MV-4-11 (cell line): ENCODE data around the gene HAO1.
"Not testable (repeated sequence)": the region's sequence is repeated elsewhere in the genome, so short reads cannot be mapped to it uniquely, and the experiment has no call there.

Experiments
- DNase-seq: peaks from one replicate; lab custom pipeline; 2025; lab: John Stamatoyannopoulos, UW

Gene HAO1

DNA sequence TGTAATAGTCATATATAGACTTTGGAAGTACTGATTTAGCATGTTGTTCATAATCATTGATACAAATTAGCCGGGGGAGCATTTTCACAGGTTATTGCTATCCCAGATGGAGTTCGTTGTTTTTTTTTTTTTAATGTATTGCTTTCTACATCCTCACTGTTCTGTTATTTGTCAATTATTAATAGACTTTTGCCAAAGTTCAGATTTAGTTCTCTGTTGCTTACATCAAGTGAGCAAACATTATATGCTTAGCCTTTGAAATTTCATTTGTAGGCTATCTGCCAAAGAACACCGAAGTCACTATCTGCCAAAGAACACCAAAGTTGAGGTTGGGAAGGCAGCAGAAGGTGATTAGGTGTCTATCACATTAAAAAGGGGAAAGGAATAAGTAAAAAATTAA, at the start of gene HAO1:
HAO1 (minus strand) TSS at position 118 of the 400 bp plus-strand sequence; CDS start at position 82, 36 bp downstream.
- no peak for DNase-seq

DNA sequence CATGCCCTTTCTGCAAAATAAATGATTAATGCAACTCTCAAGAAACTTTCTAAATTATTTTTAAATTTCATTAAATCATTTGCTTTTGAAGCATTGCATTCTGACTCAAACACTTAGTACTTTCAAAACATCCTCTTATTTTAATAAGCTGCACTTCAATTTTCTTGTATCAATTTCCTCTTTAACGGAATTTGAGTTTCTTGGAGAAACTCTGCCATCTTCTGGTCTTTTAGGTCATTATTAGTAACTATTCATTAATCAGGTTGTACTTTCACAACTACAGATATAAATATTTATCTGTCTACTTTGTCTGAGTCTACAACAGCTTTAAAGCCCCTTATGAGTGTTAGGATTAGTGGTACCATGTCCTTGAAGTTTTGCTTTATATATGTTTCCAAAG, 49.1 kb upstream of the HAO1 start:
- no peak for DNase-seq

- no peak for DNase-seq
Measured at GRCh38 chr20:7985916-7986315, 45.7 kb upstream of the HAO1 start.

GRCh38 chr20:7984192-7984591, 43.9 kb upstream of the HAO1 start:
- no peak for DNase-seq

GRCh38 chr20:7981374-7981773, 41.1 kb upstream of the HAO1 start:
- no peak for DNase-seq

DNA sequence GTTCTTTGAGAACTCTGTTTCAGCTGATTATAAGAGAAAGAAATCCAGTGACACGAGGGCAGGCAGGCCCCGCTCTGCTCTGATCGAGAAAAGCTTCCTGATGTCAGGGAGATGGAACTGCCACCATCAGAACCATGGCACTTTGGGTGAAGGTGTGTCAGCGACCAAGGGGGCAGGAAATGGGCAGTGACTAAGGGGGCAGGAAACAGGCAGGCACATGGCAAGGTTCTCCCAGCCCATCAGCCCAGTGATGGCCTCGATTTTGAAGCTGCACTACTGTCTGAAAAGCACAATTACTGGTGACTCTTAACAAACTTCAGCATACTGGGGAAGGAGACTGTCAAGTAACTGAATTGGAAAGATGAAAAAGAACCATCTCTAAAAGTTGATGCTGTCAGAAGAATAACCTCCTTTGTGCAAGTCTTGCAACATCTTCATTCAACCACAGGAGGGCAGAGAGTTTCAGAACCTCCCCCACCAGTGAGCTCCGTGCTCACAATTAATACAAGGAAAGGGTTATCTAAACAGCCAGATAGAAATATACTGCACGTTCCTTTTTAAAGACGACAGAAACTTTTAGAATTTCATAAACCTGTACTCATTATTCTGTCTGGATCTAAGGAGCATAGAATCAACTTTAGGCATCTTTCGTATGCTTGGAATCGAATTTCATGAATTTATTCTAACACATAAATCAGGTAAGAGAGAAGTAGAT, 40.2 kb upstream of the HAO1 start:
- DNase-seq, result peak; percentile 35

DNA sequence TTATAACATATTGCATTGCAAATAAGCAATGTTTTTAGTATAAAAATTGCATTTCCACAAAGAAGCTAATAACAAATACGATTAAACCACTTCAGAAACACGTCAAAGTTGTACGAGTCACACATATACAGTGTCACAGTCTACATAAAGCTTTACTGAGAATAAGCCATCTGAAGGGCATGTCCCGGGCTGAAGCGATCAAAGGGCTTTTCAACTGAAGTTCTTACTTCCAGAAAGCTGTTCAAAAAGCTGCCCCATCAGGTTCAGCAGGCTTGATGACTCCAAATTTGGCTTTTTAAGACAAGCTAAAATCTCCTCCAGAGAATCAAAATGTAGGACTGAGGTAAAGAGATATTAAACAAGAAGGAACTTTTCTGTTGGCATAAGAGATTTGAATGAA, 37.5 kb upstream of the HAO1 start:
- no peak for DNase-seq

DNA sequence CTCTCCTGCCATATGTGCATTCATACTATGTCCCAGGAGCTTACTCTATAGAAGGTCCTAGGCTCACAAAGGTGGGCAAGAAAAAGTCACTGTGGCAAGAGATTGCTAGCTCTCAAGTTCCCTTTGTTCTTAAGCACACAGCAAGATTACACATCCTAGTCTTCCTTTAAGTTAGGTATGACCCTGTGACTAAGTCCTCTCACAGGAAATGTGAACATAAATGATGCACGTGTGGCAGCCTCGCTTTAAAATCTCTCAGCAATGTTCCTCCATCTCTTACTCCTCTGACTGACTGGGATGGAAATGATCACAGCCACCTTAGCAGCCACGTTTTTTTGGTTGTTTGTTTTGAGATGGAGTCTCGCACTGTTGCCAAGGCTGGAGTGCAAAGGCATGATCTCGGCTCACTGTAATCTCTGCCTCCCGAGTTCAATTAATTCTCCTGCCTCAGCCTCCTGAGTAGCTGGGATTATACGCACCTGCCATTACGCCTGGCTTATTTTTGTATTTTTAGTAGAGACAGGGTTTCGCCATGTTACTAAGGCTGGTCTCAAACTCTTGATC, 35.7 kb upstream of the HAO1 start:
- no peak for DNase-seq

DNA sequence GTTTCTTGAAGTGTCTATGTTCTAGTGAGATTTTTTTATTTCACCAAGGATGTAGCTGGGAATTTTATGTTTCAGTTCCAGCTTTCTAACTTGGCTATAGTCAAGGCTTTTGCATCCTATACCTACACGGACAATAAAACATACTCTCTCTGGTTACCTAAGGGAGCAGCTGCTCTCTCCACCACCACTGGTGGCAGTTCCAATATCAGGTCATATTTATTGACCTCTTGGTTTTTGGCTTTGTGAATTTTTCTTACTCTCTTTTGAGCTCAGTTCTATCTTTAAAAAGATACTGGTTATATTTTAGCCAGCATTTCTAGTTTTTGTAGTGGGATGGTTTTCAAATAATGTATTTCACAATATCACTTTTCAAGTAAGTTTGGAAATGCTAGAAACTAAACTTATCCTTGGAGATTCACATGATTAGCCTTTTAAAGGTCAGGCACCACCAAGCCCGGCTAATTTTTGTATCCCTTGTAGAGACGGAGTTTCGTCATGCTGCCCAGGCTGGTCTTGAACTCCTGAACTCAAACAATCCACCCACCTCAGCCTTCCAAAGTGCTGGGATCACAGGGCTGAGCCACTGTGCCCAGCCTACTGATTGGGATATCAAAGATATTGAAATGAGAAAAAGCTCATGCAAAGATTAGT, 34.7 kb upstream of the HAO1 start:
- DNase-seq, result no peak

GRCh38 chr20:7971536-7972280, 31.4 kb upstream of the HAO1 start:
- no peak for DNase-seq

DNA sequence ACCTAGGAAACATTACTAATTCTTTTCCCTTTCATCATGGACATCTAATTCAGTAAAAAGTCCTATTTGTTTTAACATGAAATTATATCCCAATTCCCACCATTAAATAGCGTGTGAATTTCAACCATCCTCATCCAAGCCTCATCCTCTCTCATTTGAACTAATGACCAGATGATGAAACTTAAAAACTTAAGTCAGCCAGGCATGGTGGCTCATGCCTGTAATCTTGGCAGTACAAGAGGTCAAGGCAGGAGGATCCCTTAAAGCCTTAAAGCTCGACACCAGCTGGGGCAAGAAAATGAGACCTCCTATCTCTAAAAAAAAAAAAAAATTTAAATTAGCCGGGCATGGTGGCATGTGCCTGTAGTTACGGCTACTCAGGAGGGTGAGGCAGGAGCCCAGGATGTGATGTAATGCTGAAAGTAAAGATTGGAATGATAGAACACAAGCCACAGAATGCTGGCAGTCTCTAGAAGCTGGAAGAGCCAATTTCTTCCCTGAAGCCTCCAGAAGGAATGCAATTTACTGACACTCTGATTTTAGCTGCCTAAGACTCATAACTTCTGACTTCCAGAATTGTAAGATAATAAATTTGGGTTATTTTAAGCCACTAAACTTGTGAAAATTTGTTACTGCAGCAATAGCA, 27.1 kb upstream of the HAO1 start:
- DNase-seq, result no peak

GRCh38 chr20:7966176-7966575, 25.9 kb upstream of the HAO1 start:
- no peak for DNase-seq

- DNase-seq, result no peak
Measured at GRCh38 chr20:7959484-7959883, 19.2 kb upstream of the HAO1 start.

- DNase-seq, result not testable (repeated sequence)
Measured at GRCh38 chr20:7956561-7956960, 16.3 kb upstream of the HAO1 start.

DNA sequence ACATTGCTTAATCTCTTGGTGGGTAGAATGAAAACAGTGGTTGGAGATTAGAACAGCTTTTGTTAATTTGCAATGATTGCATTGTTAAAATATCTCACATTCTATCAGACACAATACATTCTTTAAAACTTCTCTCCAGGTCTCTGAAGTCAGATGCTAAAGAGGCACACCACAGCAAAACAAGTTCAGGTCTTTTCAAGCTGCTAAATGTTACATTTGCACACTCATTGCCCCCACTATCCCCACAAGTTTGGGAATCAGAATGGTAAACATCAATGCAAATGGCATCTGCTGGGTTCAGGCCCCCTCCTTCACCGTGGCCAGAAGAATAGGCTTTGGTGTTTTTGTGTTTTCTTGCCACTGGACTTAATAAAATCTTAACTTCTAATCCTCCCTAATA, 10.1 kb upstream of the HAO1 start:
- DNase-seq, result no peak

DNA sequence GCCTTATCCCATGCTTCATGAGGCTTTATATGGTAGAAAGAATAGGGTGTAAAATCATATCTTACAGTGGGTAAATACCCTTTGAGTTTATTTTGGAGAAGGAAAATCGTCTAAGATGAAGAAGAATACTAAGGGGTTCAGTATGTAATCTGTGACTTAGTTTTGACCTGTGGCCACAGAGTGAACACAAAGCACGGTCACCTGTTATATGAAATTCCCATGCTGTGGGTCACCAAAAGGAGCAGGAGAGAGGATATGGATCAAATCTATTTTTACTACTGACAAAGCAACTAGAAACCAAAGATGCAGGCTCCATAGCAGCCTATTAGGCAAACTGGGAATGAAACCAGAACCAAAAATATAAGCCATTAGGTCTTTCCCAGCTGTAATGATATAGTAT, 3.6 kb upstream of the HAO1 start:
- DNase-seq, result no peak

GRCh38 chr20:7939663-7940062, 595 bp downstream of the HAO1 start:
- DNase-seq, result no peak

- DNase-seq, result no peak
Measured at GRCh38 chr20:7938058-7938457, 2.2 kb downstream of the HAO1 start.

DNA sequence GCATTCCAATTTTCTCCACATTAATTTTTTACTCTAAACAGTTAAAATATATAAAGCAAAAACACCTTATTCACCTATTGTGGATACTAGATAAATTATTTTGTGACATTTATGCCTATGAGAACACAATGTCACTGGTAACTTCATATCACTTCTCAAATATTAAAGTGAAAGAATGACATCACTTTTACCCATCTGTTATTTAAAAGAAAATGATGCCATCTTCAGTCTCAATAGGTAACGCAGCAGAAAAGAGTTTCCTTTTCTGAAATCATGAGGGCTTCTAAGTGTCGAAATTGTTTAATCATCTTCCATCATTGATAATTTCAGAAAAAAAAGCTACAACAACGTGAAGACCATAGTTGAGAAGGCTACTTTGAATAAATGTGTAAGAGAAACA, 2.9 kb downstream of the HAO1 start:
- no peak for DNase-seq

DNA sequence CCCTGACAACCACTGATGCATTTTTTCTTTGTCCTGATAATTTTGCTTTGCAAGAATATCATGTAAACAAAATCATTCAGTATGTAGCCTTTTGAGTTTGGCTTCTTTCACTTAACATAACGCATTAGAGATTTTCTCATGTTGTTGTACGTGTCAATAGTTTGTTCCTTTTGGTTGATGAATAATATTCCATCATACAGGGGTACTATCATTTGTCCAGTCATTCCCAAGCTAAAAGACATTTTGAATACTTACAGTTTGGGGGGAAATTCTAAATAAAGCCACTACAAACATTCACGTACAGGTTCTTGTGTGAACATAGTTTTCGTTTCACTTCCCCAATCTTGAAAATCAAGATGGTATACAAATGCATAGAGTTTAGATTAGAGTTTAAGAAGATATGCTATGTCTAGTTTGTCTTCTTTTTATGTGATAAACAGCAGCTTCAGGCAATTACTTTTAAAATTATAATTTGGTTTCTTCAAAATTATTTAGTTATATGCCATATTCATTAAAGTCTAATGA, 5.2 kb downstream of the HAO1 start:
- peak; percentile 28 for DNase-seq

DNA sequence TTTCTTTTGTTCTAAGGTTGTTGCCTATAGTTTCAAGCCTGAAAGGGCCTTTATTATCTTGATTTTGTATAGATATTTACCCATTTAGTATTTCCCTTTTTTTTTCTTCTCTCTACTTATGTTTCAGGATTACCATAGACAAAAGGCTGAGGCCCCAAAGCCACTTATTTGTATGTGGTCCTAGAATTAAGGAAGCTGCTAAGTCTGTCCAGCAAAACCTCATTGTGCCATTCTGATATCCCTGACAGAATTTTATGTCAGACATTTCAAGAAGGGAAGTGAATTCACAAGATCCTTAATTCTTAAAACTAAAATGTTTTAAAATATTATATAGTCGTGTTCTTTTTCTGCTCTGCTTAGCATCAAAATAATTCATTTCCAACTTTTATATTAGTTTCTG, 6.9 kb downstream of the HAO1 start:
- DNase-seq, result peak; percentile 63

DNA sequence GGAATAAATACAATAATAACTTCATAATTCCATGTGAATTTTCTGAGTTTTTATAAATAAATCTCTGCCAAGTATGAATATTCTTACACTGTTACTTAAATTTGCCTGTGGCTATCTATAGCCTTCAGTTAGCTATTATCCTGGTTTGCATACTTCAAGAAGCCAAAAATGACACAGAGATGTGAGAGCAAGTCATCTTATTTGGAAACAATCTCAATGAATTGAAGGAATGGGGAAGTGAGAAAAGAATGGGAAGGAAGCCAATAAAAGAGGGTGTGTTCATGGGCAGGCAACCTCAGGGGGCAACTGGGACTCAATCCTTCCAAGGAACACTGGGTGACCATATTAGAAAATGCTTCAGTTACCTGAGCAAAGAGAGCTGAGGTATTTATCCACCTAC, 9.9 kb downstream of the HAO1 start:
- DNase-seq, result peak; percentile 50
